ENCODE results near the gene MKNK1.

MKNK1 gene

GRCh38 chr1:46571691-46572225 lies 32.3 kb downstream of the MKNK1 start:
- peaks cover 4% of the 10 kb centered on the region; the same call in 1 of the 2 replicates for H3K4me1 ChIP-seq (ENCODE audit: control insufficient read depth, insufficient read depth, low read length)
- H3K27ac ChIP-seq (ENCODE audit: extremely low read depth, low read depth, low read length) = no peak overlapping the region
- peaks cover 0 to 40% of the 10 kb centered on the region in 2 experiments; a peak in 2 of 3 replicates for H3K36me3 ChIP-seq (ENCODE audit: control insufficient read depth in 2 of 2, insufficient read depth in 1 of 2, low read length in 2 of 2)
- TF ChIP-seq HOXC10 (CRISPR knock-in tag; IDR thresholded peaks at IDR 0.05) (no peak), ZSCAN16 (tag by site-specific recombination; IDR thresholded peaks at IDR 0.05) (no peak), ZNF707 (tag by site-specific recombination; IDR thresholded peaks at IDR 0.05) (no peak), ZNF768 (tag by site-specific recombination; IDR thresholded peaks at IDR 0.05) (no peak), MZF1 (tag by site-specific recombination; IDR thresholded peaks at IDR 0.05; ENCODE audit: borderline replicate concordance) (no peak), ZSCAN5A (tag by site-specific recombination; IDR thresholded peaks at IDR 0.05) (no peak), ZNF561 (tag by site-specific recombination; IDR thresholded peaks at IDR 0.05; ENCODE audit: borderline replicate concordance) (no peak), OVOL3 (tag by site-specific recombination; IDR thresholded peaks at IDR 0.05) (no peak), OSR2 (tag by site-specific recombination; IDR thresholded peaks at IDR 0.05) (no peak), ZNF324 (tag by site-specific recombination; IDR thresholded peaks at IDR 0.05) (no peak), ZNF37A (tag by site-specific recombination; IDR thresholded peaks at IDR 0.05) (no peak), MYNN (tag by site-specific recombination; IDR thresholded peaks at IDR 0.05; ENCODE audit: borderline replicate concordance) (no peak), ZSCAN30 (tag by site-specific recombination; IDR thresholded peaks at IDR 0.05) (no peak)
- no peak overlapping the region for H3K4me3 ChIP-seq (ENCODE audit: low read depth, low read length)
- ChIA-PET POLR2A (no interaction called here), CTCF (interaction anchor here (0.6 to 1.2 kb wide), 4 partner anchors 8 to 263 kb away, joined by 3 read pairs; no protein-coding TSS in a partner anchor)
- no peaks in the 10 kb centered on the region for H3K9me3 ChIP-seq (ENCODE audit: control insufficient read depth, insufficient read depth, low read depth, low read length)

- Histone ChIP-seq H3K9me3 (ENCODE audit: control insufficient read depth, insufficient read depth, low read depth, low read length) (no peaks in the 10 kb centered on the region), H3K36me3 (ENCODE audit: control insufficient read depth in 2 of 2, insufficient read depth in 1 of 2, low read length in 2 of 2) (peaks cover 0 to 49% of the 10 kb centered on the region in 2 experiments; a peak in 2 of 3 replicates), H3K4me1 (ENCODE audit: control insufficient read depth, insufficient read depth, low read length) (peaks cover 1% of the 10 kb centered on the region; the same call in 1 of the 2 replicates), H3K27ac (ENCODE audit: extremely low read depth, low read depth, low read length) (no peak overlapping the region), H3K4me3 (ENCODE audit: low read depth, low read length) (no peak overlapping the region)
- ChIA-PET POLR2A (no interaction called here), CTCF (interaction anchor here (0.8 to 1.1 kb wide), 3 partner anchors 22 to 177 kb away, joined by 3 to 5 read pairs (median 3); no protein-coding TSS in a partner anchor)
- no peak for TF ChIP-seq ZBTB1 (tag by site-specific recombination; IDR thresholded peaks at IDR 0.05)
- no peak for TF ChIP-seq ZSCAN30 (tag by site-specific recombination; IDR thresholded peaks at IDR 0.05)
- TF ChIP-seq ZBTB49 (tag by site-specific recombination; IDR thresholded peaks at IDR 0.05; ENCODE audit: low read depth) = no peak
- TF ChIP-seq ZNF645 (tag by site-specific recombination; IDR thresholded peaks at IDR 0.05) = no peak
- TF ChIP-seq TCF7L2 (IDR thresholded peaks at IDR 0.05; ENCODE audit: borderline replicate concordance, low read depth, low read length) = no peak
- no peak for TF ChIP-seq PRDM4 (tag by site-specific recombination; IDR thresholded peaks at IDR 0.05)
- no peak for TF ChIP-seq KLF8 (tag by site-specific recombination; IDR thresholded peaks at IDR 0.05)
- no peak for TF ChIP-seq ZNF2 (tag by site-specific recombination; IDR thresholded peaks at IDR 0.05)
- no peak for TF ChIP-seq ZNF341 (tag by site-specific recombination; IDR thresholded peaks at IDR 0.05; ENCODE audit: low read depth)
- no peak for TF ChIP-seq ZBTB17 (tag by site-specific recombination; IDR thresholded peaks at IDR 0.05)
- no peak for TF ChIP-seq ZNF544 (tag by site-specific recombination; IDR thresholded peaks at IDR 0.05)
- no peak for TF ChIP-seq ZBTB48 (tag by site-specific recombination; IDR thresholded peaks at IDR 0.05)
- TF ChIP-seq PRDM6 (tag by site-specific recombination; IDR thresholded peaks at IDR 0.05) = no peak
Observed at GRCh38 chr1:46569884-46570725, 34.0 kb downstream of the MKNK1 start.

All from HEK293 (cell line).